HepG2 (cell line): ENCODE data around the gene UNC79.

Experiments used
- CREB1 ChIP-seq, 2 experiments: fragments of 450-650 bp in 1 of 2; IDR thresholded peaks; 2 replicates each; pipeline ENCODE4 v1.6.1; 2016 to 2017; ENCODE audit warnings: control low read depth in 1 of 2, mild to moderate bottlenecking in 1 of 2, missing compliant biosample characterization in 1 of 2, missing genetic modification characterization in 1 of 2
- CTCF ChIP-seq: sonication (generic); formaldehyde crosslinking; IDR thresholded peaks from 2 replicates; pipeline ENCODE4 v1.5.0; 2020; ENCODE audit warnings: mild to moderate bottlenecking, missing genetic modification reagents, moderate library complexity
- ETV6 ChIP-seq: sonication (generic); formaldehyde crosslinking; conservative IDR thresholded peaks from 2 replicates; pipeline ENCODE4 v1.4.0; 2020; ENCODE audit warnings: missing genetic modification reagents
- NFE2L1 ChIP-seq: sonication (generic); formaldehyde crosslinking; IDR thresholded peaks from 2 replicates; pipeline ENCODE4 v1.4.0; 2020; ENCODE audit warnings: missing genetic modification reagents, mild to moderate bottlenecking, borderline replicate concordance
- NFYB ChIP-seq: sonication (generic); formaldehyde crosslinking; IDR thresholded peaks from 2 replicates; pipeline ENCODE4 v1.4.0; 2020; ENCODE audit warnings: missing genetic modification reagents
- PRPF4 ChIP-seq: fragments of 200-400 bp; formaldehyde crosslinking; IDR thresholded peaks from 2 replicates; pipeline ENCODE4 v1.6.1; 2016; ENCODE audit warnings: low read length, low read depth; ENCODE audit not compliant: poor library complexity, severe bottlenecking
- ZNF780A ChIP-seq: sonication (generic); formaldehyde crosslinking; IDR thresholded peaks from 2 replicates; pipeline ENCODE4 v1.8.0; 2022; ENCODE audit warnings: mild to moderate bottlenecking, missing genetic modification reagents, moderate library complexity
- TF ChIP-seq, protein P1 (sequence below): sonication (generic); formaldehyde crosslinking; IDR thresholded peaks from 2 replicates; pipeline ENCODE4 v1.5.0; 2020; ENCODE audit warnings: missing genetic modification reagents

- TF ChIP-seq, protein P1, sequence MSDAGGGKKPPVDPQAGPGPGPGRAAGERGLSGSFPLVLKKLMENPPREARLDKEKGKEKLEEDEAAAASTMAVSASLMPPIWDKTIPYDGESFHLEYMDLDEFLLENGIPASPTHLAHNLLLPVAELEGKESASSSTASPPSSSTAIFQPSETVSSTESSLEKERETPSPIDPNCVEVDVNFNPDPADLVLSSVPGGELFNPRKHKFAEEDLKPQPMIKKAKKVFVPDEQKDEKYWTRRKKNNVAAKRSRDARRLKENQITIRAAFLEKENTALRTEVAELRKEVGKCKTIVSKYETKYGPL (CRISPR knock-in tag) = no peak
- TF ChIP-seq ETV6 (CRISPR knock-in tag) (no peak), NFYB (CRISPR knock-in tag) (no peak), NFE2L1 (CRISPR knock-in tag) (no peak), PRPF4 (no peak), CTCF (CRISPR knock-in tag) (no peak), CREB1 (IDR thresholded peaks at IDR 0.05) (no peak), CREB1 (CRISPR knock-in tag; IDR thresholded peaks at IDR 0.05) (no peak), ZNF780A (CRISPR knock-in tag) (no peak)
Observed at GRCh38 chr14:93735206-93735605, 304.5 kb downstream of the UNC79 start.
